SU-DHL-6 (cell line): ENCODE measurements around the gene SCLT1.
A peak's percentile ranks its signal among the peaks of the same experiment; 100 is the strongest.

Experiments used
- H2AFZ ChIP-seq: fragments of 200-600 bp; sonication (generic); 2 replicates; pipeline ENCODE4 v1.6.1; 2014; ENCODE audit warnings: low read depth, mild to moderate bottlenecking, moderate library complexity, mixed read lengths, antibody characterized with exemption, low read length; ENCODE audit not compliant: severe bottlenecking
- H3F3A ChIP-seq: fragments of 200-600 bp; shearing (Covaris generic); 2 replicates; pipeline ENCODE4 v1.6.0; 2016; ENCODE audit warnings: antibody characterized with exemption, mild to moderate bottlenecking; ENCODE audit not compliant: insufficient read depth
- H3K27ac ChIP-seq: fragments of 200-600 bp; sonication (generic); 2 replicates; pipeline ENCODE4 v1.5.1; 2016; ENCODE audit warnings: low read depth, mild to moderate bottlenecking, low read length, moderate library complexity, mixed read lengths
- H3K27me3 ChIP-seq: fragments of 200-600 bp; sonication (generic), shearing (Covaris generic); 2 replicates; pipeline ENCODE4 v1.6.0; 2014; ENCODE audit warnings: mild to moderate bottlenecking, low read length
- H3K36me3 ChIP-seq: fragments of 200-600 bp; sonication (generic); 2 replicates; pipeline ENCODE4 v1.6.1; 2014; ENCODE audit warnings: mild to moderate bottlenecking, low read length, mixed read lengths
- H3K4me2 ChIP-seq: fragments of 300-600, 200-600 bp; shearing (Covaris generic), sonication (generic); 2 replicates; pipeline ENCODE4 v1.6.0; 2014; ENCODE audit warnings: low read length, low read depth, mild to moderate bottlenecking; ENCODE audit not compliant: poor library complexity, severe bottlenecking
- H3K4me3 ChIP-seq: fragments of 200-600 bp; sonication (generic); 2 replicates; pipeline ENCODE4 v1.5.1; 2014; ENCODE audit warnings: antibody characterized with exemption, low read length, mild to moderate bottlenecking, mixed read lengths; ENCODE audit not compliant: insufficient read depth, poor library complexity, severe bottlenecking
- H3K79me2 ChIP-seq: fragments of 200-600 bp; sonication (generic); 2 replicates; pipeline ENCODE4 v1.6.1; 2014; ENCODE audit warnings: mild to moderate bottlenecking, low read length, moderate library complexity; ENCODE audit not compliant: insufficient read depth
- H3K9ac ChIP-seq: fragments of 200-600 bp; sonication (generic); 2 replicates; pipeline ENCODE4 v1.7.0; 2014; ENCODE audit warnings: mild to moderate bottlenecking, low read length
- H3K9me2 ChIP-seq: fragments of 200-600 bp; sonication (generic); replicated peaks from 2 replicates; pipeline ENCODE4 v1.6.1; 2014; ENCODE audit warnings: low read length; ENCODE audit not compliant: insufficient read depth
- H3K9me3 ChIP-seq: fragments of 200-600 bp; sonication (generic); 2 replicates; pipeline ENCODE4 v1.6.1; 2014; ENCODE audit warnings: low read length, mixed read lengths; ENCODE audit not compliant: insufficient read depth
- H4K20me1 ChIP-seq: fragments of 200-600 bp; sonication (generic); 2 replicates; pipeline ENCODE4 v1.6.1; 2014; ENCODE audit warnings: low read depth, mild to moderate bottlenecking, antibody characterized with exemption, low read length, moderate library complexity, mixed read lengths
- EZH2phosphoT487 ChIP-seq: fragments of 200-600 bp; sonication (generic), shearing (Covaris generic); conservative IDR thresholded peaks from 2 replicates; pipeline ENCODE4 v1.6.1; 2018; ENCODE audit warnings: mild to moderate bottlenecking, antibody characterized with exemption, low read length, moderate library complexity, mixed read lengths
- TF ChIP-seq, protein P1 (sequence below): fragments of 200-600 bp; sonication (generic); IDR thresholded peaks from one replicate; pipeline ENCODE4 v1.5.1; 2017; ENCODE audit warnings: antibody characterized with exemption, mild to moderate bottlenecking, low read length, moderate library complexity; ENCODE audit not compliant: insufficient read depth, poor library complexity, severe bottlenecking

Gene SCLT1

GRCh38 chr4:128861856-128862518 is 231.4 kb downstream of the SCLT1 start:
- no peaks in the 10 kb centered on the region; the same call in 1 of the 2 replicates for H3K36me3 ChIP-seq
- H3K79me2 ChIP-seq: no peaks in the 10 kb centered on the region; the same call in 1 of the 2 replicates
- no peaks in the 10 kb centered on the region for H3K9me3 ChIP-seq
- no peak overlapping the region for H3K9ac ChIP-seq
- no peak overlapping the region for H2AFZ ChIP-seq
- peak overlapping the region; percentile 37; the same call in 1 of the 2 replicates for H3K27ac ChIP-seq
- H4K20me1 ChIP-seq: no peaks in the 10 kb centered on the region
- no peaks in the 10 kb centered on the region for H3K9me2 ChIP-seq
- no peak overlapping the region for H3K4me2 ChIP-seq
- no peaks in the 10 kb centered on the region for H3F3A ChIP-seq
- H3K4me3 ChIP-seq: no peak overlapping the region
- no peak for TF ChIP-seq EZH2phosphoT487
- TF ChIP-seq, protein P1, sequence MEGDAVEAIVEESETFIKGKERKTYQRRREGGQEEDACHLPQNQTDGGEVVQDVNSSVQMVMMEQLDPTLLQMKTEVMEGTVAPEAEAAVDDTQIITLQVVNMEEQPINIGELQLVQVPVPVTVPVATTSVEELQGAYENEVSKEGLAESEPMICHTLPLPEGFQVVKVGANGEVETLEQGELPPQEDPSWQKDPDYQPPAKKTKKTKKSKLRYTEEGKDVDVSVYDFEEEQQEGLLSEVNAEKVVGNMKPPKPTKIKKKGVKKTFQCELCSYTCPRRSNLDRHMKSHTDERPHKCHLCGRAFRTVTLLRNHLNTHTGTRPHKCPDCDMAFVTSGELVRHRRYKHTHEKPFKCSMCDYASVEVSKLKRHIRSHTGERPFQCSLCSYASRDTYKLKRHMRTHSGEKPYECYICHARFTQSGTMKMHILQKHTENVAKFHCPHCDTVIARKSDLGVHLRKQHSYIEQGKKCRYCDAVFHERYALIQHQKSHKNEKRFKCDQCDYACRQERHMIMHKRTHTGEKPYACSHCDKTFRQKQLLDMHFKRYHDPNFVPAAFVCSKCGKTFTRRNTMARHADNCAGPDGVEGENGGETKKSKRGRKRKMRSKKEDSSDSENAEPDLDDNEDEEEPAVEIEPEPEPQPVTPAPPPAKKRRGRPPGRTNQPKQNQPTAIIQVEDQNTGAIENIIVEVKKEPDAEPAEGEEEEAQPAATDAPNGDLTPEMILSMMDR: no peak
- H3K27me3 ChIP-seq: no peaks in the 10 kb centered on the region

DNA sequence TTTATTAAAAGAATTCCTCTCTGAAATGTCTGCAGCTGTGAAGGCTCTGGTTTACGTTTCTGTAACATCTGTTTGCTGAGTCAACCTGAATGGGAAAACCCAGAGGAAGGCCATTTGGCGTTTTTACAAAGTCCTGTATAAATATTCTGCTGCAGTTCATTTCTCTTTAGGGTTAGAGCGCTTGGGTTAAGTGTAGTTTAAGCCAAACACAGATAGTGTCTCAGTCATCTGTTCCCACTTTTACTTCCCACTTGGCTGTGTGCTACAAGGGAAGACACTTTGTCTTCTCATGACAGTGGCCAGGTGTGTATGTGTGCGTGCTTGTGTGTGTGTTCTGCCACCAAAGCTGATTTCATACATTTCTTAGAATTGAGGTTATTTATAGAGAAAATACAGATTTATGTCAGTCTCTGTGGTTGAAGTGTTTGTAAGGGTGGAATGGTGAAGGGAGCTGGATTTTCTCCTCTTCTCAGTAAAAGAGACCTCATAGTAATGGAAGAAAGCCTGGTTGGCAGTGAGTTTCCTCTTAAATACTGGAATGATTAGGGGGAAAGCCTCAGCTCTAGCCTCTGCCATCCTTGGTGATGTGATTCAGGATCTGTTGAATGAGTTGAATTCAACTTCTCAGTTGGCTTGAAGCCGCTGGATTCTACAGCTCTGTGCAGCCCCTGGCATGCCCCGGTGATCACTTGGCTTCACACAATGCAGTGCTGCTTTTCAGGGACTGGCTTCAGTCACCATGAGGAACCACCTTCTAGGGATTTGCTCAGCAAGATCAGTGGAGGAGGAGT is 233.3 kb downstream of the SCLT1 start:
- Histone ChIP-seq H3K27ac (no peak overlapping the region), H3K79me2 (no peaks in the 10 kb centered on the region; the same call in 1 of the 2 replicates), H3K9ac (no peak overlapping the region), H4K20me1 (no peaks in the 10 kb centered on the region), H3F3A (no peaks in the 10 kb centered on the region), H2AFZ (no peak overlapping the region), H3K27me3 (no peaks in the 10 kb centered on the region), H3K36me3 (no peaks in the 10 kb centered on the region; the same call in 1 of the 2 replicates), H3K4me3 (no peak overlapping the region), H3K4me2 (no peak overlapping the region), H3K9me3 (no peaks in the 10 kb centered on the region), H3K9me2 (no peaks in the 10 kb centered on the region)
- no peak for TF ChIP-seq EZH2phosphoT487
- TF ChIP-seq, protein P1: no peak

DNA sequence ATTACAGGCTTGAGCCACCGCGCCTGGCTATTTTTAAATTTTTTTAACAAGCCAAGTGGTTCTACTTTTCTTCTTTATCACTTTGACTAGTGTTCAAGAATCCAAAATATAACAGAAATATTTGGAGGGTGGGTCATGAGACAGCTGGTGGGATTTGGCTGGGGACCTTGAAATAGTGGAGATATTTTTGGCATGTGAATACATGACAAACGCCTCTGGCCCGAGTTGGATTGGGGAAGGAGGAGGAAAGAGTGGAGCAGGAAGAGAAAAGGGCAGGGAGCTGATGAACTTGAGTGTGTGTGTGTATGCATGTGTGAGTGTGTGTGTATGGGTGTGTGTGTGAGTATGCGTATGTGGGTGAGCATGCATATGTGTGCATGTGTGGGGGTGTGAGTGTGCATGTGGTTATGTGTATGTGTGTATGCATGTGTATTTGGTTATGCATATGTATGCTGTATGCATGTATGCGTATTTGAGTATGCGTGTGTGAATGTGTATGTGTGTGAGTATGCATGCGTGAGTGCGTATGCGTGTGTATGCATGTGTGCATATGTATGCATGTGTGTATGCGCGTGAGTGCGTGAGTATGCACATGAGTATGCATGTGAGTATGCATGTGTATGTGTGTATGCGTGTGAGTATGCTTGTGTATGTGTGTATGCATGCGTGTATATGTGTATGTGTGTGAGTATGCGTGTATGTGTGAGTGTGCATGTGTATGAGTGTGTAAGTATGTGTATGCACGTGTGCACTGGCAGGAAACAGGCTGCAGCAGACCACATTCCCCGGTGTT is 234.3 kb downstream of the SCLT1 start:
- Histone ChIP-seq H3K27me3 (no peaks in the 10 kb centered on the region), H4K20me1 (no peaks in the 10 kb centered on the region), H3K27ac (no peak overlapping the region), H3K9me3 (no peaks in the 10 kb centered on the region), H3K9me2 (no peaks in the 10 kb centered on the region), H3K4me3 (no peak overlapping the region), H3K79me2 (no peaks in the 10 kb centered on the region; the same call in 1 of the 2 replicates), H3F3A (no peaks in the 10 kb centered on the region), H2AFZ (no peak overlapping the region), H3K36me3 (no peaks in the 10 kb centered on the region; the same call in 1 of the 2 replicates), H3K9ac (no peak overlapping the region), H3K4me2 (no peak overlapping the region)
- no peak for TF ChIP-seq EZH2phosphoT487
- TF ChIP-seq, protein P1: no peak
